IPS-15b (cell line): ENCODE data around the gene EVA1B.

Source experiments
- H3K27me3 ChIP-seq: one replicate; pipeline ENCODE4 v1.6.1; 2013; ENCODE audit warnings: low read length; ENCODE audit not compliant: control insufficient read depth, insufficient read depth
- H3K36me3 ChIP-seq: one replicate; pipeline ENCODE4 v1.6.1; 2013; ENCODE audit warnings: low read length; ENCODE audit not compliant: control insufficient read depth, insufficient read depth
- H3K4me1 ChIP-seq: one replicate; pipeline ENCODE4 v1.6.1; 2013; ENCODE audit warnings: mild to moderate bottlenecking, low read length; ENCODE audit not compliant: control insufficient read depth, insufficient read depth
- H3K4me3 ChIP-seq: one replicate; pipeline ENCODE4 v1.5.1; 2013; ENCODE audit warnings: low read depth, low read length
- H3K9ac ChIP-seq: one replicate; pipeline ENCODE4 v1.6.1; 2013; ENCODE audit warnings: low read depth, mild to moderate bottlenecking, low read length
- H3K9me3 ChIP-seq: one replicate; pipeline ENCODE4 v1.6.1; 2013; ENCODE audit warnings: mild to moderate bottlenecking, low read length; ENCODE audit not compliant: control insufficient read depth, insufficient read depth

EVA1B gene

DNA sequence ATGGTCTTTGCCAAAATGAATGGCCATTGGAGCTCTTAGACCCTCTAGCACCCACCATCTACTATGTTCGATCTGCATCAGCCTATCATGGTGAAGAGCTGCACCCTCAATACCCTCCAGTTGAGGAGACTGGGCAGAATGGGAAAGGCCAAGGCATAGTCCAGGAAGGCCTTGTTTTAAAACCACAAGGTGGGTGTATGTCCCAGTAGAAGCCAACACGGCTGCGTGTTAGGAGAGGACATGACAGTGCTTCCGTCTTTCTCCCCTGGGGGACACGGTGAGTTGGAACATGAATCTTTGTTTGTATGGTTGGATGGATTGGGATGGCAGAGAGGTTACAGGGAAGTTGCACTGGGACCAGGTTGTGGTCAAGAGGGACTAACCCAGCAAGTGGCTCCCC, 35.9 kb downstream of the EVA1B start:
- H3K9me3 ChIP-seq, result no peaks in the 10 kb centered on the region
- no peaks in the 10 kb centered on the region for H3K27me3 ChIP-seq
- H3K4me3 ChIP-seq, result no peak overlapping the region
- peaks cover 41% of the 10 kb centered on the region for H3K36me3 ChIP-seq
- H3K4me1 ChIP-seq, result no peaks in the 10 kb centered on the region
- no peak overlapping the region for H3K9ac ChIP-seq

DNA sequence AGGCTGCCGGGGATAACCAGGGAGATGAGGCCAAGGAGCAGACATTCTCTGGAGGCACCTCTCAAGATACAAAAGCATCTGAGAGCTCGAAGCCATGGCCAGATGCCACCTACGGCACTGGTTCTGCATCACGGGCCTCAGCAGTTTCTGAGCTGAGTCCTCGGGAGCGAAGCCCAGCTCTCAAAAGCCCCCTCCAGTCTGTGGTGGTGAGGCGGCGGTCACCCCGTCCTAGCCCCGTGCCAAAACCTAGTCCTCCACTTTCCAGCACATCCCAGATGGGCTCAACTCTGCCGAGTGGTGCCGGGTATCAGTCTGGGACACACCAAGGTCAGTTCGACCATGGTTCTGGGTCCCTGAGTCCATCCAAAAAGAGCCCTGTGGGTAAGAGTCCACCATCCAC, 36.6 kb downstream of the EVA1B start:
- Histone ChIP-seq H3K9me3 (no peaks in the 10 kb centered on the region), H3K9ac (no peak overlapping the region), H3K27me3 (no peaks in the 10 kb centered on the region), H3K4me3 (no peak overlapping the region), H3K36me3 (peaks cover 39% of the 10 kb centered on the region), H3K4me1 (no peaks in the 10 kb centered on the region)

DNA sequence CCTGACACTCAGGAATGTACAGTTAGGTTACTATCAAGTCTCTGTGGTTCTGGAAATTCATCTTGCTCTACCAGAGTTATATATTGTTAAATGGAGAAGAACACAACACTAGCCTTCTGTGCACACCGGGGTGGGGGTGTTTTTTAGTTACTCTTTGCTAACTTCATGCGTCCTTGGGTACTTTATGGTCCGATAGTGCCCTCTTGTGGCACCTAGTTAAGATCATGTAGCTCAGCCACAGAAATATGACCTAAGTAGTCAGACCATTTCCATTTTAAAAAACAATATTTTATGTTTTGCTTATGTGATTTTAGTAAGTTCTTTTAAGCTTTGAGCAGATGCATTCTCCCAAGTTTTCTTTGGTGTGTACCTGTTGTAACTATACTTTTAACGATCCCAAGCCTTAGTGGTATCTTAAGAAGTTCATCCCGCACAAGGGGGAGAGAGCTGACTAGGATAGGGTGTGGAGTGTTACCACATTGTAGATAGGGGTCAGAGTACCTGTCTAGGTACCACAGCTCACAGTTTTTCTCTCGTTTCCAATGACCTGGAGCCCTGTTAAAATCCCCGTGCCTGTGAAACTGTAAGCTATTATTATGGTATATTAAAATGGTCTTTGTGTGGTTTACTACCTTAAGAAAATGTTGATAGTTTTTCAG, 37.9 kb downstream of the EVA1B start:
- Histone ChIP-seq H3K9me3 (no peaks in the 10 kb centered on the region), H3K36me3 (peaks cover 27% of the 10 kb centered on the region)

DNA sequence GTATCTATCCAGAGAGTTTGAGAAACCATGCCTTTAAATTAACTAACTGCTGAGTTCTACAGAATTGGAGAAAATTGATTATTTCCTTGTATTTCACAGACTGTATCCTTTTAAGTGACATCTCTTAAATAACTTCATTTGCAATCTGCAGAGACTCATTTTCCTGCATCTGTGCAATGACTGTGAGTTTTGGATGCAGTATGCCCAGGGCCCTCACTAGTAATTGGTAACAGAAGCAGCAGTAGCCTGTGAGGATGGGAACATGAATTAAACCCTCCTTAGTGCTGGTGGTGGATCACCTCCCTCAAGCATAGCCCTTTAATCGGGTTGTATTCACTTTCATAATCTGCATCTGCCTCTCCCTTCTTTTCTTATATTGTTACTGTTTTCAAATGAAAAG, 38.9 kb downstream of the EVA1B start:
- Histone ChIP-seq H3K9me3 (no peaks in the 10 kb centered on the region), H3K4me1 (no peaks in the 10 kb centered on the region), H3K27me3 (no peaks in the 10 kb centered on the region), H3K4me3 (no peak overlapping the region), H3K9ac (no peak overlapping the region), H3K36me3 (peaks cover 17% of the 10 kb centered on the region)

More for the DNA sequence above, 37.9 kb downstream of the EVA1B start:
- Histone ChIP-seq H3K27me3 (no peaks in the 10 kb centered on the region), H3K9ac (no peak overlapping the region), H3K4me1 (no peaks in the 10 kb centered on the region), H3K4me3 (no peak overlapping the region)

DNA sequence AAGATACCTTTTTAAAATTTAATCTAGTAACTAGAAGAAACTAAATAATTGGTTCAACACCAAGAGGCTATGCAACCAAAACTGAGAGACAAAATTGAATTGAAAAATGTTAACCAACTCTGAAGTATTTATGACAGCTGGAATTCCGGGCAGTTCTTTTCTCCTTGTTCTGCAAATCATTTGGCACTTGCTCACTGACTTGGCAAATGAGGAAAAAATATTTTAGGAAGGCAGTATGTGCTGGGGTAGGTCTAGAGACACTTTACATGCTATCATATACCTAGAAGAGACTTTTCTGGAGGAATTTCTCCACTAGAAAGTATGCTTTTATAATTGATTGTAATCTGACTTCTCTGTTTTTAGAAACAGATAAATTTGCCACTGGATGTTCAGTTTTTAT, 39.4 kb downstream of the EVA1B start:
- Histone ChIP-seq H3K9ac (no peak overlapping the region), H3K4me3 (no peak overlapping the region), H3K36me3 (peaks cover 12% of the 10 kb centered on the region), H3K4me1 (no peaks in the 10 kb centered on the region), H3K27me3 (no peaks in the 10 kb centered on the region), H3K9me3 (no peaks in the 10 kb centered on the region)

DNA sequence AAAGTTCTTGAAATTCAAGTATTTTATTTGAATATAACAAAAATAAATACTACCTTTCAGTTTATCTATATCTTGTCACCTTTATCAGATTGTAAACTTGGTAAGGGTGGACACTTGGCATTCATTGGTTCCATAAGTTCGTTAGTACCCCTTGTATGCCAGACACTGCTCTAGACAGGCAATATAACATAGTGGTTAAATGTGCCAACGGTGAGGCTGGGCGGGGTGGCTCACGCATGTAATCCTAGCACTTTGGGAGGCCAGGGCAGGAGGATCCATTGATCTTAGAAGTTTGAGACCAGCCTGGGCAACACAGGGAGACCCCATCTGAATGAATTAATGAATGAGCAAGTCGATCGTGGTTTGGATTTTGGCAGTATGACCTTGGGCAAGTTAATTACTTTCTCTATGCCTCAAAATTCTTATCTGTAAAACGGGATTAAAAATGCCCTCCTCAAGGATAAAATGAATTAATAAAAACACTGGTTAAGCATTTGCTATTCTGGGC, 43.6 kb downstream of the EVA1B start:
- no peak overlapping the region for H3K9ac ChIP-seq
- H3K9me3 ChIP-seq, result no peaks in the 10 kb centered on the region
- H3K27me3 ChIP-seq, result no peaks in the 10 kb centered on the region
- H3K4me1 ChIP-seq, result no peaks in the 10 kb centered on the region
- peaks cover 3% of the 10 kb centered on the region for H3K36me3 ChIP-seq
- H3K4me3 ChIP-seq, result no peak overlapping the region

DNA sequence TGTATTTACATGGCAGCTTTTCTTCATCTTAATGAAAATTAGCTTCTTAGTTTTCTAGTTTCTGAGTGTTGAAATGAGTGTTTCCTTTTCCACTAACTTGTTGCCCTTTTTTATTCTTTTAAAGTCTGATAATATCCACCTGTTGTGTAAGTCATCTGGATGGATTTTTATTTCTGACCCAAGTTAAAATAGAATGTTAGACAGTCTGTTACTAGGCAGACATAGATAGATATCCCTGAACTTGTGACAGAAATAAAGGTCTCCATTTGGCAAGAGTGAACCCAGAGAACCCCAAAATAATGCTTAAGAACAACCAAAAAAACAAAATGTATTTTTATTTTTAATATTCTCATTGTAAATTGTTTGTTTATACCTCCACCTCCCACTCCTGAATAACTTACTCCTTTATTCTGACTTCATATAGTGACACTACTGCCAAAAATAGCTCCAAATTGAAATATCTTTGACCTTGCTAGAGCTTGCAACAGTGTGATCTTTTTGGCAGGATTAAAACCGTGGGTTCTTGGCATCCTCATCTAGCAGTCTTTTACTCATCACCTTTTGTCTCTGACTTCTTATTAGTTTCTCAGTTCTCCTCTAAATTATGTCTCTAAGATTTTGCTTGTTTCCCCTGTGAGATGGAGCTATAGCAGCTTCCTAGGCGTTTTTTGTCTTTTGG, 44.2 kb downstream of the EVA1B start:
- Histone ChIP-seq H3K4me3 (no peak overlapping the region), H3K27me3 (no peaks in the 10 kb centered on the region), H3K9ac (no peak overlapping the region), H3K4me1 (no peaks in the 10 kb centered on the region), H3K9me3 (no peaks in the 10 kb centered on the region), H3K36me3 (peaks cover 3% of the 10 kb centered on the region)

DNA sequence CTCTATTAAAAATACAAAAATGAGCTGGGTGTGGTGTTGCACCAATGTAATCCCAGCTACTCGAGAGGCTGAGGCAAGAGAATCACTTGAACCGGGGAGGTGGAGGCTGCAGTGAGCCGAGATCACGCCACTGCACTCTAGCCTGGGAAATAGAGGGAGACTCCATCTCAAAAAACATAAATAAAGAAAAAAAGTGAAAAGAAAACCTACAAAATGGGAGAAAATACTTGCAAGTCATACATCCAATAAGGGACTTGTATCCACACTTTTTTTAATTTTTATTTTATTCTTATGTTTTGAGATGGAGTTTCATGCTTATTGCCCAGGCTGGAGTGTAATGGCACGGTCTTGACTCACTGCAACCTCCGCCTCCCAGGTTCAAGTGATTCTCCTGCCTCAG, 46.8 kb downstream of the EVA1B start:
- Histone ChIP-seq H3K36me3 (no peaks in the 10 kb centered on the region), H3K9me3 (no peaks in the 10 kb centered on the region), H3K4me3 (no peak overlapping the region), H3K4me1 (no peaks in the 10 kb centered on the region), H3K27me3 (no peaks in the 10 kb centered on the region), H3K9ac (no peak overlapping the region)

DNA sequence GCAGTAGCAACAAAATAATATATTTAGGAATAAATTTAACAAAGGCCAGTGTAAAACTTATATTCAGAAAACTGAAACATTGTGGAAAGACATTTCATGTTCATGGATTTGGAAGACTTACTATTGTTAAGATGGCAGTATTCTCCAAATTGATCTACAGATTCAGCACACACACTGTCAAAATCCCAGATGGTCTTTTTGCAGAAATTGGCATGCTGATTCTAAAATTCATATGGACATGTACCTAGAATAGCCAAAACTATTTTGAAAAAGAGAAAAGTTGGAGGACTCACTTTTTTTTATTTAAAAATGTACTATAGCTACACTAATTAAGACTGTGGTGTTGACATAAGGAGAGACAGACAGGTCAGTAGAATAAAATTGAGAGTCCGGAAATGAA, 49.2 kb downstream of the EVA1B start:
- no peaks in the 10 kb centered on the region for H3K9me3 ChIP-seq
- H3K4me1 ChIP-seq, result no peaks in the 10 kb centered on the region
- H3K27me3 ChIP-seq, result no peaks in the 10 kb centered on the region
- H3K9ac ChIP-seq, result no peak overlapping the region
- no peaks in the 10 kb centered on the region for H3K36me3 ChIP-seq
- H3K4me3 ChIP-seq, result no peak overlapping the region

DNA sequence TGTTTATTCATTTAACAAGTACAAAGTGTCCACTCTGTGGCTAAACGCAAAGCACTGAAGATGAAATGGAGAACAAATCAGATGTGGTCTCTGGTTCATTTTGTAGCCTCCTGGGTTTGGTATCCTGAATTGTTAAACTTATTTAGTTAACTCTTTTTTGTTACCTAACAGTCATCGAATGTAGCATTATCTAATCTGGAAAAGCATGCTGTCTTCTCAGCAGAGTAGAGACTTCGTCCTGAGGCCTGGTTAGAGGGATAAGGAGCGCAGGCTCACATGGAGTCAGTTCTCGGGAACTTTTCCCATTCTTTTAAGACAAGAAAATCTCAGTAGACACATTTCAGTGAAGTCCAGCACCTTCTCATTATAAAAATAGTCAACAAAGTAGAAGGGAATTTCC, 50.4 kb downstream of the EVA1B start:
- H3K9me3 ChIP-seq, result no peaks in the 10 kb centered on the region
- H3K9ac ChIP-seq, result no peak overlapping the region
- H3K4me1 ChIP-seq, result no peaks in the 10 kb centered on the region
- H3K36me3 ChIP-seq, result no peaks in the 10 kb centered on the region
- H3K27me3 ChIP-seq, result no peaks in the 10 kb centered on the region
- no peak overlapping the region for H3K4me3 ChIP-seq
